A673 (cell line): ENCODE data around the gene SYT17.

Experiments used
- CTCF ChIP-seq: fragments of 300-800, 200-600 bp; sonication (generic); conservative IDR thresholded peaks from 2 replicates; pipeline ENCODE4 v1.5.1; 2017; ENCODE audit warnings: low read depth, mild to moderate bottlenecking, antibody characterized with exemption, low read length, moderate library complexity, mixed read lengths
- EZH2 ChIP-seq: fragments of 200-600 bp; sonication (generic); IDR thresholded peaks from 2 replicates; pipeline ENCODE4 v1.6.1; 2017; ENCODE audit warnings: borderline replicate concordance, low read depth, mild to moderate bottlenecking, mixed read lengths, antibody characterized with exemption, low read length; ENCODE audit not compliant: poor library complexity, severe bottlenecking

GRCh38 chr16:19215705-19216104, 47.7 kb downstream of the SYT17 start:
- TF ChIP-seq CTCF (no peak), EZH2 (no peak)
